NCI-H1930 (cell line): ENCODE results near the gene PPM1N.

Experiments
- DNase-seq, 2 experiments: peaks; one replicate each; lab custom pipeline; 2025; lab: John Stamatoyannopoulos, UW

The PPM1N gene

GRCh38 chr19:45470762-45471081 is 27.5 kb upstream of the PPM1N start:
- DNase-seq, result no peak

DNA sequence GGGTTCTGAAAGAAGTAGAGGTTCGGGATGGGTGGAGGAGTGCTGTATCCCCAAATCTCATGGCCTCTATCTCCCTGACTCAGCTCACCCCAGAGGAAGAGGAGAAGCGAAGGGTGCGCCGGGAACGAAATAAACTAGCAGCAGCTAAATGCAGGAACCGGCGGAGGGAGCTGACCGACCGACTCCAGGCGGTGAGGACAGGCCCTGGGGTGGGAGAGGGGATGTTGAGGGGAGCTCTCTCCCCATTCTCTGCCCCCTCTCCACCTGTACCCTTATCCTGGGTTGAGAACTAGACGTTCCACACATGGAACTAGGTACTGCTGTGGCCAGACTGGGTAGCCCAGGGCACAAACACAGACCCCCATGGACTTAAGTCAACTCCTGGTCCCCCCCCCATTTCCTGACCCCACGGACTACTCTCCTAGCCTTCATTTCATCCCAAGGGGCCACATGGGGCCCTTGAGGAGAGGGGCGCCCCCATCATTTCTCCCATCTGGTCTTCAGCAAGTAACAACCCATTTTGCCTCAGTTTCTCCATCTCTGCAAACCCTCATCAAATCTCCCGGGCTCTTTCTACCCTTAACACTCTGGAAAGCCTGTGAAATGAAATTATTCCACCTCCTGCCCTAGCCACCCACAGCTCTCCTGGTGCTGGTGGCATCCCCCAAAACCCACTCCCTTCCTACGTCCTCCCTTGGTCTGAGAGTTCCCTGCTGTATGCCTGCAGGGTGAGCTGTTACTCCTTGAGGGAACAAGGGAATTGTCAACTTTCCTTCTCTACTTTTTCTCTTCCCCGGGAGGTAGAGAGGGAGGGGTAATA is 26.9 kb upstream of the PPM1N start:
- no peak for DNase-seq

DNA sequence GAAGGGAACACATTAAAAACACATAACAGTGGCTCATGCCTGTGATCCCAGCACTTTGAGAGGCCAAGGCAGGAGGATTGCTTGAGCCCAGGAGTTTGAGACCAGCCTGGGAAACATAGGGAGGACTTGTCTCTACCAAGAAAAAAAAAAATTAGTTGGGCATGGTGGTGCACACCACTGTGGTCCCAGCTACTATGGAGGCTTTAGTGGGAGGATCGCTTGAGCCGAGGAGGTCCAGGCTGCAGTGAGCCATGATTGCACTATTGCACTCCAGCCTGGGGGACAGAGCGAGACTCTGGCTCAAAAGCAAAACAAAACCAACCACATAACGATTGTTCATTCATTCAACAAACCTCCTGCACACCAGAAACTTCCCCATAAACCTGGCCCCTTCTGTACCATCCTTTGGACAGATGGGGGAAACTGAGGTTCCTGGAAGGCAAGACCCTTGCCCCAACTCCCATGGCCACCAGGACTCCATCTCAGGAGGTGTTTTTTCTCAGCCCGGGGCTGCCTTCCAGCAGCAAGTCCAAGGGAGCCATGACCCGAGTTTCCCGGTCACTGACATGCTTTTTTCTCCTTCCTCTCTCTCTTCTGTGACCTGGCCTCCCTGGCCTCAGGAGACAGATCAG is 26.2 kb upstream of the PPM1N start:
- no peak for DNase-seq

GRCh38 chr19:45472563-45473366 is 25.5 kb upstream of the PPM1N start:
- DNase-seq, result no peak

- DNase-seq, result no peak
These were observed 24.9 kb upstream of the PPM1N start for GRCh38 chr19:45473367-45473681.

- DNase-seq, result no peak
These were observed 24.3 kb upstream of the PPM1N start for GRCh38 chr19:45473682-45474605.

DNA sequence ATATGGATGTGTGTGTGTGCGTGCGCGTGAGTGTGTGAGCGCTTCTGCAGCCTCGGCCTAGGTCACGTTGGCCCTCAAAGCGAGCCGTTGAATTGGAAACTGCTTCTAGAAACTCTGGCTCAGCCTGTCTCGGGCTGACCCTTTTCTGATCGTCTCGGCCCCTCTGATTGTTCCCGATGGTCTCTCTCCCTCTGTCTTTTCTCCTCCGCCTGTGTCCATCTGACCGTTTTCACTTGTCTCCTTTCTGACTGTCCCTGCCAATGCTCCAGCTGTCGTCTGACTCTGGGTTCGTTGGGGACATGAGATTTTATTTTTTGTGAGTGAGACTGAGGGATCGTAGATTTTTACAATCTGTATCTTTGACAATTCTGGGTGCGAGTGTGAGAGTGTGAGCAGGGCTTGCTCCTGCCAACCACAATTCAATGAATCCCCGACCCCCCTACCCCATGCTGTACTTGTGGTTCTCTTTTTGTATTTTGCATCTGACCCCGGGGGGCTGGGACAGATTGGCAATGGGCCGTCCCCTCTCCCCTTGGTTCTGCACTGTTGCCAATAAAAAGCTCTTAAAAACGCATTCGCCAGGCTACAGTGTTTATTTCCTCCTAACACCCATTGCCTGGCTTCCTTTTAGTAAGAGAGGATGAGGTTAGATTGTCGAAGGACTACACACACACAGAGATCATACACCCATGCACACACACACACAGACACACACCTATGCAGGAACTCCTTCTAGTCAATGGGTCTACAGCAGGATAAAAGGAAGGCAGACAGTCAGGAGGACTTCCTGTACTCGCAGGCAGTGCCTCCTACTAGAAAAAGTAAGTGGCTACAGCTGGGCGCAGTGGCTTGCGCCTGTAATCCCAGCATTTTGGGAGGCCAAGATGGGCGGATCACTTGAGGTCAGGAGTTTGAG is 23.4 kb upstream of the PPM1N start:
- DNase-seq, result no peak

DNA sequence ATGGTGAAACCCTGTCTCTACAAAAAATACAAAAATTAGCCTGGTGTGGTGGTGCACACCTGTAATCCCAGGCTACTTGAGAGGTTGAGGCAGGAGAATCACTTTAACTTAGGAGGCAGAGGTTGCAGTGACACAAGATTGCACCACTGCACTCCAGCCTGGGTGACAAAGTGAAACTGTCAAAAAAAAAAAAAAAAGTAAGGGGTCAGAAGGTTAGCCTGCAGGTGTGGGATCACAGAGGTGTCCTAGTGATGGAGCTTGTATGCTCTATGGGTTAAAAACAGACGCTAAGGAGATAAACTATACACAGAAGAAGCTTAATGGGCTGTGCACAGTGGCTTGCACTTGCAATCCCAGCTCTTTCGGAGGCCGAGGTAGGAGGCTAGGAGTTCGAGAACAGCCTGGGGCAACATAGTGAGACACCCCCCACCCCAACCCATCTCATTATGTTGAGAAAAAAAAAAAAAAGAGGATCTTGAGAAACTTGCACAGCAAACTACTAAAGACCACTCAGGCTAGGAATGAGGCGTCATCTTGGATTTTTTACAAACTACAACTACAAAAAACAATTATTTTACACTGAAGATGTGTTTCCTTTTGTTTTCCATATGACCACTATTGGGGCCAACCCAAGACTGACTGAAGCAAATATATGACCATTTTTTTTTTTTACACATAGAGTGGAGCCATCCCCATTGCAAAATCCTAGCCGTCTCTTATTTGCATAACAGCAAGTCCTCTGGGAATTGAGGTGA is 22.5 kb upstream of the PPM1N start:
- DNase-seq, result no peak

GRCh38 chr19:45476304-45476703 is 21.9 kb upstream of the PPM1N start:
- DNase-seq, result no peak

GRCh38 chr19:45477186-45477585 is 21.1 kb upstream of the PPM1N start:
- no peak for DNase-seq

GRCh38 chr19:45477713-45478453 is 20.4 kb upstream of the PPM1N start:
- peak in 1 of 2 experiments; percentile 47 for DNase-seq

DNA sequence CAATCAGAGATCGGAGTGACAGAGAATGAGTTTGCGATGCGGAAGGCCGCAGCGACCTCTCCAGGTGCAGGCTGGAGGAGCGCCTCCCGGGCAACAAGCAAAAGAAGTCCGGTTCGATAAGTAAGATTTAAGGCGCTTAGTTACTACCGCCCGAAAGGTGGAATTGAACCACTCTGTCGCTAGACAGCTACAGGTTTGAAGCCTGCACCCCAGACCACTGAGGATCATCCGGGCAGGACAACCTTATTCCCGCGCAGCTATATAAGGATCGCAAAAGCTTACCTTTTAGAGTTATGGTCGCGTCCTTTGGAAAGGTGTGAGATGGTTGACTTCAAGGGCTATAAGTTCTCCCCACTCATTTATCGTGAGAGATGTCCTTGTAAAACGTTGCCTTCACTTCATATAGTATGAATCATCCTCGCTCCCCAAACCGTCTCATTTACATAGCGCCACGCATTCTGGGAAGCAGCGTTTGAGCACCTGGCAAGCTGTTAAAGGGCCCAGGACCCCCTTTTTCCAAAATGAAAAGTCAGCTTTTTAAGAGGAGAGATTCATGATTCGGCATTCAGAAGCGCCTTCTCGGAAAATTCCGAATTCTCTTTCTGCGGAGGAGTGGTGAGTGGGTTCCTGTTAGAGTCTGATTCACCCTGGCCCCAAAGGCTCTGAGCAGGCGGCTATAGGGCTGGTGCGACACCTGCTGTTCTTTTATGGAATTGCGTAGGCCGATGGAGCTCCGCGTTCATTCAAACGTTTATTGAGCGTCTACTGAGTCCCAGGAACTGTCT is 19.6 kb upstream of the PPM1N start:
- peak; percentile 90 to 93 for DNase-seq

- DNase-seq, result no peak
These were observed 15.2 kb upstream of the PPM1N start for GRCh38 chr19:45483033-45483432.

- DNase-seq, result no peak
These were observed 13.8 kb upstream of the PPM1N start for GRCh38 chr19:45484273-45484945.

- DNase-seq, result peak; percentile 93 to 98
These were observed 12.8 kb upstream of the PPM1N start for GRCh38 chr19:45485305-45486077.

DNA sequence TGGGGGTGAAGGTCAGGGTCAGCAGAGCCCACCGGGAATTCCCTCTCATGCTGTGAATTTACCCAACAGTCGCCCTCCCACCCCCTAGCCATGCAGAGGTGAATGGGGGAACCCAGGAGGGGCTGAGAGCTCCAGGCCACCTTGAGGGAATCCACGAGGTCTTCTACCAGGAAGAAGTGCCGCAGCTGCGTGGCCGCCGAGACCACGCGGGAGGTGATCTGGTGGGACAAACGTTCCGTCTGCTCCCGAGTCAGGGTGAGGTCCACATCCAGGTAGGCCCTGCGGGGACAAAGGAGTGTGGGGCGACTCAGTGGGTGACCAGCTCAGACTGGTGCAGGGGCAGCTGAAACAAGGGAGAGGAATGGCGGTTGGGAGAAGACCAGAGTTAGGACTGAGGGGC is 9.5 kb upstream of the PPM1N start:
- no peak for DNase-seq

- no peak for DNase-seq
These were observed 8.9 kb upstream of the PPM1N start for GRCh38 chr19:45489216-45489855.
